Neural crest cell (in vitro differentiated cells): ENCODE data around the gene GARNL3. TPM values are rescaled to one million over a fixed set of nuclear protein-coding genes. Genes with fewer than 3 reads are reported as not detected.

Experiments used
- DNase-seq: peaks from one replicate; pipeline ENCODE4 v3.0.0; 2021; ENCODE audit warnings: low read depth, mixed read lengths, low spot score
- H3K27ac Mint-ChIP-seq: one replicate; pipeline ENCODE4 v1.8.0; 2021; ENCODE audit warnings: mild to moderate bottlenecking, mixed read lengths; ENCODE audit not compliant: unreplicated experiment
- H3K27me3 Mint-ChIP-seq: 2 replicates; pipeline ENCODE4 v1.8.0; 2021; ENCODE audit warnings: low read depth, mild to moderate bottlenecking, mixed read lengths
- H3K36me3 Mint-ChIP-seq: 2 replicates; pipeline ENCODE4 v1.8.0; 2021; ENCODE audit warnings: low read depth, mild to moderate bottlenecking, mixed read lengths
- H3K4me1 Mint-ChIP-seq: 2 replicates; pipeline ENCODE4 v1.8.0; 2021; ENCODE audit warnings: mixed read lengths
- H3K4me3 Mint-ChIP-seq: one replicate; pipeline ENCODE4 v1.8.0; 2021; ENCODE audit warnings: mild to moderate bottlenecking, mixed read lengths
- H3K9me3 Mint-ChIP-seq: 2 replicates; pipeline ENCODE4 v1.8.0; 2021; ENCODE audit warnings: mixed read lengths
- CTCF ChIP-seq: fragments of 200-600 bp; sonication (generic); conservative IDR thresholded peaks from 2 replicates; pipeline ENCODE4 v1.5.0; 2021; ENCODE audit warnings: antibody characterized with exemption, mild to moderate bottlenecking
- total RNA-seq: library from RNA; stranded (reverse); gene quantifications from 2 replicates; pipeline ENCODE4 v1.2.1, GENCODE V29; 2021

Gene GARNL3
- total RNA-seq, 1 donor from 2014 or later = 10.3 TPM

GRCh38 chr9:127388037-127388855 lies 123.7 kb downstream of the GARNL3 start:
- no peak for TF ChIP-seq CTCF
- Mint-ChIP-seq H3K9me3 (no peaks in the 10 kb centered on the region), H3K36me3 (no peaks in the 10 kb centered on the region), H3K4me1 (peaks cover 25% of the 10 kb centered on the region), H3K4me3 (peak overlapping the region; percentile 9), H3K27ac (peak overlapping the region; percentile 52), H3K27me3 (no peaks in the 10 kb centered on the region)
- no peak for DNase-seq

GRCh38 chr9:127388856-127389238 lies 124.3 kb downstream of the GARNL3 start:
- TF ChIP-seq CTCF = no peak
- Mint-ChIP-seq H3K27ac (peak overlapping the region; percentile 14), H3K36me3 (no peaks in the 10 kb centered on the region), H3K4me3 (no peak overlapping the region), H3K4me1 (peaks cover 25% of the 10 kb centered on the region), H3K27me3 (no peaks in the 10 kb centered on the region), H3K9me3 (no peaks in the 10 kb centered on the region)
- no peak for DNase-seq

GRCh38 chr9:127389381-127390247 lies 125.0 kb downstream of the GARNL3 start:
- no peak for DNase-seq
- peaks cover 25% of the 10 kb centered on the region for H3K4me1 Mint-ChIP-seq
- no peaks in the 10 kb centered on the region for H3K36me3 Mint-ChIP-seq
- no peaks in the 10 kb centered on the region for H3K27me3 Mint-ChIP-seq
- no peaks in the 10 kb centered on the region for H3K9me3 Mint-ChIP-seq
- peak overlapping the region; percentile 27 for H3K4me3 Mint-ChIP-seq
- no peak for TF ChIP-seq CTCF
- no peak overlapping the region for H3K27ac Mint-ChIP-seq

- TF ChIP-seq CTCF = no peak
- Mint-ChIP-seq H3K36me3 (no peaks in the 10 kb centered on the region), H3K9me3 (no peaks in the 10 kb centered on the region), H3K27ac (no peak overlapping the region), H3K4me1 (peaks cover 25% of the 10 kb centered on the region), H3K27me3 (no peaks in the 10 kb centered on the region), H3K4me3 (peak overlapping the region; percentile 19)
- no peak for DNase-seq
Measured at GRCh38 chr9:127390248-127390545, 125.6 kb downstream of the GARNL3 start.

GRCh38 chr9:127390563-127390962 lies 126.0 kb downstream of the GARNL3 start:
- DNase-seq = no peak
- peak overlapping the region; percentile 19 for H3K4me3 Mint-ChIP-seq
- TF ChIP-seq CTCF = no peak
- no peak overlapping the region for H3K27ac Mint-ChIP-seq
- no peaks in the 10 kb centered on the region for H3K36me3 Mint-ChIP-seq
- peaks cover 25% of the 10 kb centered on the region for H3K4me1 Mint-ChIP-seq
- no peaks in the 10 kb centered on the region for H3K27me3 Mint-ChIP-seq
- no peaks in the 10 kb centered on the region for H3K9me3 Mint-ChIP-seq
